ENCODE measurements around the gene BHLHE23.

DNA sequence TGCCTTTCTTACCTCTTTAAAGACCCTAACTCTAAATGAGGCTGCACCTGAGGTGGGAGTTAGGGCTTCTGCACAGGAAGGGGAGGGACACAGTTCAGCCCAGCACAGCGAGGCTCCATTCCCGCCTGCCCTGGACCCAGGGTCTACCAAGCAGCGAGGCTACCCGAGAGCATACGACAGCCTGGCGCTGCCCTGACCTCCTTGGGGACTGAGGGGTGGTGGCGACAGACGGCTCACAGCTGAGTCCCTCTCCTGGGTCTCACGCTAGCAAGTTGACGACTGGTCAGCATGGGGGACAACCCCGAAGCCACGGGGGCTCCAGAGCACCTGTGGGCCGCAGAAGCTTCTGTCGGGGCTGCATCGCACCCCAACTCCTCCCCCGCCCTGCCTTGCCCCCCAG lies 29.9 kb downstream of the BHLHE23 start:
- TF ChIP-seq, protein P1, sequence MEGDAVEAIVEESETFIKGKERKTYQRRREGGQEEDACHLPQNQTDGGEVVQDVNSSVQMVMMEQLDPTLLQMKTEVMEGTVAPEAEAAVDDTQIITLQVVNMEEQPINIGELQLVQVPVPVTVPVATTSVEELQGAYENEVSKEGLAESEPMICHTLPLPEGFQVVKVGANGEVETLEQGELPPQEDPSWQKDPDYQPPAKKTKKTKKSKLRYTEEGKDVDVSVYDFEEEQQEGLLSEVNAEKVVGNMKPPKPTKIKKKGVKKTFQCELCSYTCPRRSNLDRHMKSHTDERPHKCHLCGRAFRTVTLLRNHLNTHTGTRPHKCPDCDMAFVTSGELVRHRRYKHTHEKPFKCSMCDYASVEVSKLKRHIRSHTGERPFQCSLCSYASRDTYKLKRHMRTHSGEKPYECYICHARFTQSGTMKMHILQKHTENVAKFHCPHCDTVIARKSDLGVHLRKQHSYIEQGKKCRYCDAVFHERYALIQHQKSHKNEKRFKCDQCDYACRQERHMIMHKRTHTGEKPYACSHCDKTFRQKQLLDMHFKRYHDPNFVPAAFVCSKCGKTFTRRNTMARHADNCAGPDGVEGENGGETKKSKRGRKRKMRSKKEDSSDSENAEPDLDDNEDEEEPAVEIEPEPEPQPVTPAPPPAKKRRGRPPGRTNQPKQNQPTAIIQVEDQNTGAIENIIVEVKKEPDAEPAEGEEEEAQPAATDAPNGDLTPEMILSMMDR (IDR thresholded peaks at IDR 0.05): no peak
- TF ChIP-seq POLR2A (IDR thresholded peaks at IDR 0.05): no peak

Measured in suprapubic skin (tissue), 3 donors.